ENCODE measurements around the gene AP2M1.

DNA sequence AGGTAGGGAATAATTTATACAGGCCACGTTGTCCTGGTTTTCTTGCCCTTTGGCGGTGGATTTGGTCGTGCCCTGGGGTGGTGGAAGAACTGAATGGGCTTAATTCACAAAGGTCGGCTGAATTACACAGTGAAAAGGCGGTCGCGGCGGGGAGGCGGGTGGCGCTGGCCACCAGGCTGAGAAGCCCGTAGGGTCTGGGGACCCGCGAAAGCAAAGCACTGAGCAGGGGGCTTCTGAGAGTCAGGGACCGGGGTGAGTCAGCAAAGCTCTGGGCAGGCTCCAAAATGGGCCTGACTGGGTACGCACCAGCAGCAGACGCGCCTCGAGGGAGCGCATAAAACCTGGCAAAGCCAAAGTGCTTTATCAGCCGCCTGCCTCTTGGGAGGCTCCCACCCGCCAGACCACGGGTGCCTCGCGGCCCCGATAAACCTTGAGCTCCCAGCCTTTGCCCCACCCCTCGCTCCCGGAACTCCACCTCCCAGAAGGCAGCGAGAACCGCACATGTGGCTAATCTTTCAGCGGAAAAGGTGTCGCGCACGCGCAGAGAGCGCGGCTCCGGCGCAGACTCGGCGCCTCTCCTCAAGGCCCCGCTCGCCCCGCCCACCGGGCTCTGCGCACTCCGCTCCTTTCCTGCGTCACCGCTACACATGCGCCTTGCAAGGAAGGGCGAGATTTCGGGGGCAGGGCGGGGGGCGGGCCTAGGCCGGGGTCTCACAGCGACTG is 11.0 kb downstream of the AP2M1 start:
- TF ChIP-seq, protein P1, sequence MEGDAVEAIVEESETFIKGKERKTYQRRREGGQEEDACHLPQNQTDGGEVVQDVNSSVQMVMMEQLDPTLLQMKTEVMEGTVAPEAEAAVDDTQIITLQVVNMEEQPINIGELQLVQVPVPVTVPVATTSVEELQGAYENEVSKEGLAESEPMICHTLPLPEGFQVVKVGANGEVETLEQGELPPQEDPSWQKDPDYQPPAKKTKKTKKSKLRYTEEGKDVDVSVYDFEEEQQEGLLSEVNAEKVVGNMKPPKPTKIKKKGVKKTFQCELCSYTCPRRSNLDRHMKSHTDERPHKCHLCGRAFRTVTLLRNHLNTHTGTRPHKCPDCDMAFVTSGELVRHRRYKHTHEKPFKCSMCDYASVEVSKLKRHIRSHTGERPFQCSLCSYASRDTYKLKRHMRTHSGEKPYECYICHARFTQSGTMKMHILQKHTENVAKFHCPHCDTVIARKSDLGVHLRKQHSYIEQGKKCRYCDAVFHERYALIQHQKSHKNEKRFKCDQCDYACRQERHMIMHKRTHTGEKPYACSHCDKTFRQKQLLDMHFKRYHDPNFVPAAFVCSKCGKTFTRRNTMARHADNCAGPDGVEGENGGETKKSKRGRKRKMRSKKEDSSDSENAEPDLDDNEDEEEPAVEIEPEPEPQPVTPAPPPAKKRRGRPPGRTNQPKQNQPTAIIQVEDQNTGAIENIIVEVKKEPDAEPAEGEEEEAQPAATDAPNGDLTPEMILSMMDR (IDR thresholded peaks at IDR 0.05) = no peak
- peak in 1 of 4 donors; percentile 48 for TF ChIP-seq EP300 (IDR thresholded peaks at IDR 0.05)

All from sigmoid colon (tissue), 4 donors.